Stimulated activated CD4-positive, alpha-beta T cell treated with anti-CD3 and anti-CD28 coated beads, Interleukin-1b, Interleukin-23, amount 100 ng/mL, for 4 hours (primary cell): ENCODE data around the gene PET100.

Experiments used
- DNase-seq, 2 donors: peaks; one replicate each; pipeline ENCODE4 v3.0.0-alpha.2; 2020; ENCODE audit warnings: low read depth in 2 of 2

PET100 gene

GRCh38 chr19:7679771-7680605 lies 50.4 kb downstream of the PET100 start:
- DNase-seq = no peak

- DNase-seq = peak; percentile 81 to 88
Measured at GRCh38 chr19:7680606-7681339, 51.2 kb downstream of the PET100 start, which contains the start of gene TRAPPC5. TSS of gene TRAPPC5 (plus strand) at chr19:7680833. CDS start at chr19:7682254, 1,421 bp downstream.
